ENCODE measurements around the gene KCNJ13.
"Not testable (repeated sequence)": the region's sequence is repeated elsewhere in the genome, so short reads cannot be mapped to it uniquely, and the experiment has no call there.

KCNJ13 gene

GRCh38 chr2:232741294-232741693 lies 35.1 kb downstream of the KCNJ13 start:
- H3K9me3 ChIP-seq (ENCODE audit: control insufficient read depth, low read length), result no peaks in the 10 kb centered on the region
- no peaks in the 10 kb centered on the region for H3K4me1 ChIP-seq (ENCODE audit: control insufficient read depth, insufficient read depth, low read length)
- peaks cover 6% of the 10 kb centered on the region for H3K36me3 ChIP-seq (ENCODE audit: control insufficient read depth, insufficient read depth, low read length)
- WGBS, 2 experiments, result 87 to 97% methylated on average over 4 of the region's 4 CpGs
- no peak overlapping the region for H3K27ac ChIP-seq (ENCODE audit: insufficient read depth, low read depth, low read length, poor library complexity, severe bottlenecking)
- no peaks in the 10 kb centered on the region for H3K27me3 ChIP-seq (ENCODE audit: control insufficient read depth, insufficient read depth, low read length, poor library complexity, severe bottlenecking)
- H3K4me3 ChIP-seq (ENCODE audit: insufficient read depth, low read depth, low read length), result no peak overlapping the region

DNA sequence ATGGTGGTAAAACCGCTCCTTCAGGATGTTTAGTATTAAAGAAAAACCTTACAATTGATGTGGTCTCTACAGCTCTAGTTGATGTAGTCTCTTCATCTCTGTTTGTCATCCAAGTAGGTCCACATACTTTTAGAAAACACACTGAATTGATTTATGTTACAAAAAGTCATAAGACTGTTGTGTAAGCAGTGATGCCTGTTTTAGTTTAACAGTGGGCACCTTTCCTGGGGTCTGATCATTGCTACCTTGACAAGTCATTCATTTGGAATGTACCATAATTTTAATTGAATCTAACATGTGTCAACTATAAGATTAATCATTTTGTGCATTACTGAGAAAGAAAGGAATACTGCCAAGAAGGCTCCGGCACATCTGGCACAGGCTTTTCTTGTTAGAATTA lies 44.9 kb downstream of the KCNJ13 start:
- no peaks in the 10 kb centered on the region for H3K4me1 ChIP-seq (ENCODE audit: control insufficient read depth, insufficient read depth, low read length)
- H3K27me3 ChIP-seq (ENCODE audit: control insufficient read depth, insufficient read depth, low read length, poor library complexity, severe bottlenecking), result no peaks in the 10 kb centered on the region
- H3K36me3 ChIP-seq (ENCODE audit: control insufficient read depth, insufficient read depth, low read length), result no peaks in the 10 kb centered on the region
- no peak overlapping the region for H3K4me3 ChIP-seq (ENCODE audit: insufficient read depth, low read depth, low read length)
- H3K27ac ChIP-seq (ENCODE audit: insufficient read depth, low read depth, low read length, poor library complexity, severe bottlenecking), result no peak overlapping the region
- 97% methylated on average over 1 of the region's 2 CpGs; no CpG with 5 or more reads in 1 of the 2 experiments for WGBS, 2 experiments
- H3K9me3 ChIP-seq (ENCODE audit: control insufficient read depth, low read length), result no peaks in the 10 kb centered on the region

DNA sequence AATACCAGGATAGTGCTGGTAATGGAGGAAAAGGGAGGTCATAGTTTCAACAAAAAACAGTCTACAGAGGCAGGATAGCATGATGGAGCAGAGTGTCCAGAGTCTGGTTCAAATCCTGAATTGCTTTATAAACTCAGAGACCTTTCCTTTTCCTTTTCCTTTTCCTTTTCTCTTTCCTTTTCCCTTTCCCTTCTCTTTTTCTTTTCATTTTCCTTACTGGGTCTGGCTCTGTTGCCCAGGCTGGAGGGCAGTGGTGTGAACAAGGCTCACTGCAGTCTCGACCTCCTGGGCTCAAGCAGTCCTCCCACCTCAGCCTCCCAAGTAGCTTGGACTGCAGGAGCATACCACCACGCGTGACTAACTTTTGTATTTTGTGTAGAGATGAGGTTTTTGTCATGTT lies 47.6 kb downstream of the KCNJ13 start:
- no peaks in the 10 kb centered on the region for H3K4me1 ChIP-seq (ENCODE audit: control insufficient read depth, insufficient read depth, low read length)
- H3K27me3 ChIP-seq (ENCODE audit: control insufficient read depth, insufficient read depth, low read length, poor library complexity, severe bottlenecking), result no peaks in the 10 kb centered on the region
- H3K9me3 ChIP-seq (ENCODE audit: control insufficient read depth, low read length), result no peaks in the 10 kb centered on the region
- WGBS, 2 experiments, result 91 to 94% methylated on average over 3 of the region's 3 CpGs
- no peak overlapping the region for H3K27ac ChIP-seq (ENCODE audit: insufficient read depth, low read depth, low read length, poor library complexity, severe bottlenecking)
- H3K4me3 ChIP-seq (ENCODE audit: insufficient read depth, low read depth, low read length), result no peak overlapping the region
- H3K36me3 ChIP-seq (ENCODE audit: control insufficient read depth, insufficient read depth, low read length), result no peaks in the 10 kb centered on the region

GRCh38 chr2:232723027-232723426 lies 53.3 kb downstream of the KCNJ13 start:
- H3K36me3 ChIP-seq (ENCODE audit: control insufficient read depth, insufficient read depth, low read length), result no peaks in the 10 kb centered on the region
- H3K4me1 ChIP-seq (ENCODE audit: control insufficient read depth, insufficient read depth, low read length), result no peaks in the 10 kb centered on the region

GRCh38 chr2:232721882-232722281 lies 54.5 kb downstream of the KCNJ13 start:
- no peaks in the 10 kb centered on the region for H3K4me1 ChIP-seq (ENCODE audit: control insufficient read depth, insufficient read depth, low read length)
- H3K27ac ChIP-seq (ENCODE audit: insufficient read depth, low read depth, low read length, poor library complexity, severe bottlenecking), result no peak overlapping the region
- no peaks in the 10 kb centered on the region for H3K27me3 ChIP-seq (ENCODE audit: control insufficient read depth, insufficient read depth, low read length, poor library complexity, severe bottlenecking)
- no peak overlapping the region for H3K4me3 ChIP-seq (ENCODE audit: insufficient read depth, low read depth, low read length)
- no peaks in the 10 kb centered on the region for H3K36me3 ChIP-seq (ENCODE audit: control insufficient read depth, insufficient read depth, low read length)
- no peaks in the 10 kb centered on the region for H3K9me3 ChIP-seq (ENCODE audit: control insufficient read depth, low read length)
- WGBS, 2 experiments, result 93 to 95% methylated on average over 2 of the region's 2 CpGs

More at GRCh38 chr2:232723027-232723426, 53.3 kb downstream of the KCNJ13 start:
- 92 to 96% methylated on average over 1 of the region's 1 CpG for WGBS, 2 experiments
- Histone ChIP-seq H3K27ac (ENCODE audit: insufficient read depth, low read depth, low read length, poor library complexity, severe bottlenecking) (no peak overlapping the region), H3K9me3 (ENCODE audit: control insufficient read depth, low read length) (no peaks in the 10 kb centered on the region), H3K4me3 (ENCODE audit: insufficient read depth, low read depth, low read length) (no peak overlapping the region), H3K27me3 (ENCODE audit: control insufficient read depth, insufficient read depth, low read length, poor library complexity, severe bottlenecking) (no peaks in the 10 kb centered on the region)

- Histone ChIP-seq H3K27ac (ENCODE audit: insufficient read depth, low read depth, low read length, poor library complexity, severe bottlenecking) (no peak overlapping the region), H3K9me3 (ENCODE audit: control insufficient read depth, low read length) (no peaks in the 10 kb centered on the region), H3K27me3 (ENCODE audit: control insufficient read depth, insufficient read depth, low read length, poor library complexity, severe bottlenecking) (no peaks in the 10 kb centered on the region), H3K36me3 (ENCODE audit: control insufficient read depth, insufficient read depth, low read length) (no peaks in the 10 kb centered on the region), H3K4me3 (ENCODE audit: insufficient read depth, low read depth, low read length) (no peak overlapping the region), H3K4me1 (ENCODE audit: control insufficient read depth, insufficient read depth, low read length) (no peaks in the 10 kb centered on the region)
- WGBS, 2 experiments, result 81 to 89% methylated on average over 2 of the region's 2 CpGs
These were observed 55.1 kb downstream of the KCNJ13 start for GRCh38 chr2:232721261-232721660.

DNA sequence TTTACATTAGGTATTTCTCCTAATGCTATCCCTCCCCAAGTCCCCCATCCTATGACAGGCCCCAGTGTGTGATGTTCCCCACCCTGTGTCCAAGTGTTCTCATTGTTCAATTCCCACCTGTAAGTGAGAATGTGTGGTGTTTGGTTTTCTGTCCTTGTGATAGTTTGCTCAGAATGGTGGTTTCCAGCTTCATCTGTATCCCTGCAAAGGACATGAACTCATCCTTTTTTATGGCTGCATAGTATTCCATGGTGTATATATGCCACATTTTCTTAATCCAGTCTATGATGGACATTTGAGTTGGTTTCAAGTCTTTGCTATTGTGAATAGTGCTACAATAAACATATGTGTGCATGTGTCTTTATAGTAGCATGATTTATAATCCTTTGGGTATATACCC lies 56.3 kb downstream of the KCNJ13 start:
- not testable (repeated sequence) for H3K9me3 ChIP-seq (ENCODE audit: control insufficient read depth, low read length); H3K4me3 ChIP-seq (ENCODE audit: insufficient read depth, low read depth, low read length); H3K36me3 ChIP-seq (ENCODE audit: control insufficient read depth, insufficient read depth, low read length); H3K4me1 ChIP-seq (ENCODE audit: control insufficient read depth, insufficient read depth, low read length); H3K27ac ChIP-seq (ENCODE audit: insufficient read depth, low read depth, low read length, poor library complexity, severe bottlenecking); H3K27me3 ChIP-seq (ENCODE audit: control insufficient read depth, insufficient read depth, low read length, poor library complexity, severe bottlenecking)

Data from ectodermal cell (in vitro differentiated cells).